GM23248 (cell line): Measurements from ENCODE around the gene SCAI. TPM values are rescaled to one million over a fixed set of nuclear protein-coding genes. Genes with fewer than 3 reads are reported as not detected.

ENCODE experiments used
- DNase-seq: peaks from one replicate; pipeline ENCODE4 v3.0.0-alpha.2; 2015
- H2AFZ ChIP-seq: fragments of 200-600 bp; sonication (generic); 2 replicates; pipeline ENCODE4 v1.6.1; 2016; ENCODE audit warnings: antibody characterized with exemption
- H3F3A ChIP-seq: fragments of 200-600 bp; sonication (generic); 2 replicates; pipeline ENCODE4 v1.6.1; 2016; ENCODE audit warnings: mild to moderate bottlenecking, antibody characterized with exemption, mixed run types; ENCODE audit not compliant: insufficient read depth
- H3K27ac ChIP-seq: fragments of 200-600 bp; sonication (generic); 2 replicates; pipeline ENCODE4 v1.5.1; 2016; ENCODE audit warnings: mild to moderate bottlenecking
- H3K27me3 ChIP-seq: fragments of 200-600 bp; sonication (generic); replicated peaks from 2 replicates; pipeline ENCODE4 v1.6.1; 2016; ENCODE audit warnings: mild to moderate bottlenecking; ENCODE audit not compliant: insufficient read depth
- H3K36me3 ChIP-seq: fragments of 200-600 bp; sonication (generic); 2 replicates; pipeline ENCODE4 v1.6.1; 2016; ENCODE audit warnings: low read depth, mild to moderate bottlenecking
- H3K4me1 ChIP-seq: fragments of 200-600 bp; sonication (generic); 2 replicates; pipeline ENCODE4 v1.6.1; 2016; ENCODE audit warnings: mild to moderate bottlenecking; ENCODE audit not compliant: insufficient read depth
- H3K4me2 ChIP-seq: fragments of 200-600 bp; sonication (generic); one replicate; pipeline ENCODE4 v1.6.1; 2016; ENCODE audit warnings: mild to moderate bottlenecking; ENCODE audit not compliant: unreplicated experiment
- H3K4me3 ChIP-seq: fragments of 200-600 bp; sonication (generic); 2 replicates; pipeline ENCODE4 v1.5.1; 2016; ENCODE audit warnings: mild to moderate bottlenecking
- H3K79me2 ChIP-seq: fragments of 200-600 bp; sonication (generic); 2 replicates; pipeline ENCODE4 v1.6.1; 2016; ENCODE audit warnings: mild to moderate bottlenecking; ENCODE audit not compliant: insufficient read depth
- H3K9ac ChIP-seq: fragments of 200-600 bp; sonication (generic); 2 replicates; pipeline ENCODE4 v1.6.1; 2016; ENCODE audit warnings: mild to moderate bottlenecking
- H3K9me2 ChIP-seq: fragments of 200-600 bp; sonication (generic); 2 replicates; pipeline ENCODE4 v1.6.1; 2016; ENCODE audit warnings: mixed run types, mild to moderate bottlenecking, moderate library complexity; ENCODE audit not compliant: insufficient read depth
- H3K9me3 ChIP-seq: fragments of 200-600 bp; sonication (generic); one replicate; pipeline ENCODE4 v1.6.1; 2017; ENCODE audit warnings: low read depth
- H4K20me1 ChIP-seq: fragments of 200-600 bp; sonication (generic); 2 replicates; pipeline ENCODE4 v1.6.0; 2016; ENCODE audit not compliant: insufficient read depth
- EZH2 ChIP-seq: fragments of 200-600 bp; sonication (generic); IDR thresholded peaks from 2 replicates; pipeline ENCODE4 v1.6.1; 2018; ENCODE audit warnings: antibody characterized with exemption, mild to moderate bottlenecking; ENCODE audit not compliant: insufficient read depth, poor library complexity, severe bottlenecking
- EZH2phosphoT487 ChIP-seq: fragments of 200-600 bp; sonication (generic); IDR thresholded peaks from 2 replicates; pipeline ENCODE4 v1.6.1; 2018; ENCODE audit warnings: antibody characterized with exemption, moderate library complexity, mild to moderate bottlenecking, low read depth; ENCODE audit not compliant: insufficient read depth
- WGBS, 2 experiments: methylation state at CpG; one replicate each; pipeline ENCODE4 v1.1.6; 2015 to 2017; ENCODE audit warnings: low lambda C conversion rate in 2 of 2, low coverage in 1 of 2; ENCODE audit errors: missing lambda C conversion rate in 2 of 2; 5-methylcytosine and 5-hydroxymethylcytosine counted together
- in situ Hi-C: fragments of 300-500 bp; cut with MboI; formaldehyde crosslinking; loops from 2 replicates; pipeline ENCODE4 v1.15.0; 2020
- polyA plus RNA-seq: library from polyadenylated mRNA; unstranded; fragments of >200 nt; fragmentation: Nextera tagmentation; extraction: Ambion mirVana; gene quantifications from 2 replicates; pipeline ENCODE4 v1.2.1, GENCODE V29; 2016
- total RNA-seq: library from RNA; depleted of rRNA; stranded (reverse); fragments of >200 nt; shearing (Covaris generic); gene quantifications from 2 replicates; pipeline ENCODE4 v1.2.3, GENCODE V29; 2014

The SCAI gene
- total and polyA plus RNA-seq, 2 experiments from 2014 or later, result 3.0 TPM

GRCh38 chr9:125106285-125106893 lies 36.9 kb downstream of the SCAI start:
- Histone ChIP-seq H3K27me3 (no peaks in the 10 kb centered on the region), H3K9me2 (no peaks in the 10 kb centered on the region), H4K20me1 (no peaks in the 10 kb centered on the region), H3K4me2 (no peak overlapping the region), H3K36me3 (no peaks in the 10 kb centered on the region), H3K4me3 (no peak overlapping the region), H3K9ac (no peak overlapping the region), H3K27ac (no peak overlapping the region), H3K79me2 (peaks cover 5% of the 10 kb centered on the region; the same call in 1 of the 2 replicates), H3K9me3 (no peaks in the 10 kb centered on the region), H3K4me1 (no peaks in the 10 kb centered on the region), H3F3A (0 out of 2 replicates have a peak, but pooled peaks cover 3% of the 10 kb centered on the region), H2AFZ (no peak overlapping the region)
- TF ChIP-seq EZH2 (no peak), EZH2phosphoT487 (no peak)
- in situ Hi-C loops, result no loop called here
- DNase-seq, result peak; percentile 27

- Histone ChIP-seq H3K4me1 (peaks cover 6% of the 10 kb centered on the region), H3K36me3 (no peaks in the 10 kb centered on the region), H3K4me2 (no peak overlapping the region), H3K4me3 (no peak overlapping the region), H3K9me3 (no peaks in the 10 kb centered on the region), H3K9me2 (no peaks in the 10 kb centered on the region), H3K27ac (no peak overlapping the region), H4K20me1 (no peaks in the 10 kb centered on the region), H3F3A (peaks cover 5% of the 10 kb centered on the region; the same call in 1 of the 2 replicates), H3K9ac (no peak overlapping the region), H3K79me2 (peaks cover 4% of the 10 kb centered on the region; the same call in 1 of the 2 replicates), H2AFZ (no peak overlapping the region), H3K27me3 (no peaks in the 10 kb centered on the region)
- no peak for DNase-seq
- in situ Hi-C loops, result no loop called here
- 28 to 34% methylated on average over 3 of the region's 3 CpGs for WGBS, 2 experiments
- TF ChIP-seq EZH2phosphoT487 (no peak), EZH2 (no peak)
Measured at GRCh38 chr9:125103770-125104460, 39.4 kb downstream of the SCAI start.

GRCh38 chr9:125103021-125103420 lies 40.3 kb downstream of the SCAI start:
- Histone ChIP-seq H3K9me2 (no peaks in the 10 kb centered on the region), H3K27ac (no peak overlapping the region), H3K27me3 (no peaks in the 10 kb centered on the region), H3K79me2 (peaks cover 4% of the 10 kb centered on the region; the same call in 1 of the 2 replicates), H3F3A (peaks cover 12% of the 10 kb centered on the region; the same call in 1 of the 2 replicates), H3K36me3 (no peaks in the 10 kb centered on the region), H3K9me3 (no peaks in the 10 kb centered on the region), H3K4me3 (no peak overlapping the region), H3K4me1 (peaks cover 14% of the 10 kb centered on the region), H2AFZ (no peak overlapping the region), H3K9ac (no peak overlapping the region), H3K4me2 (no peak overlapping the region), H4K20me1 (no peaks in the 10 kb centered on the region)
- TF ChIP-seq EZH2 (no peak), EZH2phosphoT487 (no peak)
- DNase-seq, result no peak
- WGBS, 2 experiments, result 100% methylated on average over 1 of the region's 1 CpG
- in situ Hi-C loops, result no loop called here

- WGBS, 2 experiments, result 71 to 80% methylated on average over 4 of the region's 4 CpGs
- peaks cover 9% of the 10 kb centered on the region; the same call in 1 of the 2 replicates for H3F3A ChIP-seq
- H3K79me2 ChIP-seq, result peaks cover 4% of the 10 kb centered on the region; the same call in 1 of the 2 replicates
- no peak overlapping the region for H3K9ac ChIP-seq
- H2AFZ ChIP-seq, result no peak overlapping the region
- H3K9me3 ChIP-seq, result no peaks in the 10 kb centered on the region
- no peaks in the 10 kb centered on the region for H3K36me3 ChIP-seq
- no peaks in the 10 kb centered on the region for H4K20me1 ChIP-seq
- TF ChIP-seq EZH2phosphoT487 (no peak), EZH2 (no peak)
- DNase-seq, result no peak
- H3K4me1 ChIP-seq, result peaks cover 14% of the 10 kb centered on the region
- no peak overlapping the region for H3K4me2 ChIP-seq
- H3K4me3 ChIP-seq, result no peak overlapping the region
- in situ Hi-C loops, result no loop called here
- H3K9me2 ChIP-seq, result no peaks in the 10 kb centered on the region
- H3K27me3 ChIP-seq, result no peaks in the 10 kb centered on the region
- no peak overlapping the region for H3K27ac ChIP-seq
Measured at GRCh38 chr9:125100822-125101221, 42.5 kb downstream of the SCAI start.
